ENCODE results near the gene SNED1.

GRCh38 chr2:241072553-241073165 lies 74.2 kb downstream of the SNED1 start:
- TF ChIP-seq, protein P1, sequence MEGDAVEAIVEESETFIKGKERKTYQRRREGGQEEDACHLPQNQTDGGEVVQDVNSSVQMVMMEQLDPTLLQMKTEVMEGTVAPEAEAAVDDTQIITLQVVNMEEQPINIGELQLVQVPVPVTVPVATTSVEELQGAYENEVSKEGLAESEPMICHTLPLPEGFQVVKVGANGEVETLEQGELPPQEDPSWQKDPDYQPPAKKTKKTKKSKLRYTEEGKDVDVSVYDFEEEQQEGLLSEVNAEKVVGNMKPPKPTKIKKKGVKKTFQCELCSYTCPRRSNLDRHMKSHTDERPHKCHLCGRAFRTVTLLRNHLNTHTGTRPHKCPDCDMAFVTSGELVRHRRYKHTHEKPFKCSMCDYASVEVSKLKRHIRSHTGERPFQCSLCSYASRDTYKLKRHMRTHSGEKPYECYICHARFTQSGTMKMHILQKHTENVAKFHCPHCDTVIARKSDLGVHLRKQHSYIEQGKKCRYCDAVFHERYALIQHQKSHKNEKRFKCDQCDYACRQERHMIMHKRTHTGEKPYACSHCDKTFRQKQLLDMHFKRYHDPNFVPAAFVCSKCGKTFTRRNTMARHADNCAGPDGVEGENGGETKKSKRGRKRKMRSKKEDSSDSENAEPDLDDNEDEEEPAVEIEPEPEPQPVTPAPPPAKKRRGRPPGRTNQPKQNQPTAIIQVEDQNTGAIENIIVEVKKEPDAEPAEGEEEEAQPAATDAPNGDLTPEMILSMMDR (tag by site-specific recombination; IDR thresholded peaks at IDR 0.05): no peak
- TF ChIP-seq, protein P2, sequence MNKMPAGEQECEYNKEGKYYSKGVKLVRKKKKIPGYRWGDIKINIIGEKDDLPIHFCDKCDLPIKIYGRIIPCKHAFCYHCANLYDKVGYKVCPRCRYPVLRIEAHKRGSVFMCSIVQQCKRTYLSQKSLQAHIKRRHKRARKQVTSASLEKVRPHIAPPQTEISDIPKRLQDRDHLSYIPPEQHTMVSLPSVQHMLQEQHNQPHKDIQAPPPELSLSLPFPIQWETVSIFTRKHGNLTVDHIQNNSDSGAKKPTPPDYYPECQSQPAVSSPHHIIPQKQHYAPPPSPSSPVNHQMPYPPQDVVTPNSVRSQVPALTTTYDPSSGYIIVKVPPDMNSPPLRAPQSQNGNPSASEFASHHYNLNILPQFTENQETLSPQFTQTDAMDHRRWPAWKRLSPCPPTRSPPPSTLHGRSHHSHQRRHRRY (tag by site-specific recombination; IDR thresholded peaks at IDR 0.05): no peak
- TF ChIP-seq SCRT1 (tag by site-specific recombination; IDR thresholded peaks at IDR 0.05; ENCODE audit: borderline replicate concordance) (no peak), ZNF610 (tag by site-specific recombination; IDR thresholded peaks at IDR 0.05; ENCODE audit: borderline replicate concordance) (no peak), ZFP3 (tag by site-specific recombination; IDR thresholded peaks at IDR 0.05; ENCODE audit: low read depth) (no peak)
- TF ChIP-seq, protein P3, sequence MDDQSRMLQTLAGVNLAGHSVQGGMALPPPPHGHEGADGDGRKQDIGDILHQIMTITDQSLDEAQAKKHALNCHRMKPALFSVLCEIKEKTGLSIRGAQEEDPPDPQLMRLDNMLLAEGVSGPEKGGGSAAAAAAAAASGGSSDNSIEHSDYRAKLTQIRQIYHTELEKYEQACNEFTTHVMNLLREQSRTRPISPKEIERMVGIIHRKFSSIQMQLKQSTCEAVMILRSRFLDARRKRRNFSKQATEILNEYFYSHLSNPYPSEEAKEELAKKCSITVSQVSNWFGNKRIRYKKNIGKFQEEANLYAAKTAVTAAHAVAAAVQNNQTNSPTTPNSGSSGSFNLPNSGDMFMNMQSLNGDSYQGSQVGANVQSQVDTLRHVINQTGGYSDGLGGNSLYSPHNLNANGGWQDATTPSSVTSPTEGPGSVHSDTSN (CRISPR knock-in tag; IDR thresholded peaks at IDR 0.05): no peak
